Measurements from ENCODE around the gene RETREG2.
A peak's percentile ranks its signal among the peaks of the same experiment; 100 is the strongest.

RETREG2 gene

GRCh38 chr2:219169930-219170654 lies 8.0 kb upstream of the RETREG2 start, which contains the start of gene SLC23A3:
SLC23A3 (minus strand) TSS chr2:219170029; CDS start chr2:219169984, 45 bp downstream.
- DNase-seq: no peak

- peak in 18 of 58 donors; percentile 3 to 54 (median 16) for DNase-seq
Observed at GRCh38 chr2:219171231-219171651, 6.8 kb upstream of the RETREG2 start.

- DNase-seq: no peak
Observed at GRCh38 chr2:219172231-219173154, 5.6 kb upstream of the RETREG2 start.

GRCh38 chr2:219173176-219173575 lies 4.9 kb upstream of the RETREG2 start:
- no peak for DNase-seq

GRCh38 chr2:219174146-219174545 lies 3.9 kb upstream of the RETREG2 start:
- no peak for DNase-seq

- no peak for DNase-seq
Observed at GRCh38 chr2:219174801-219175200, 3.3 kb upstream of the RETREG2 start.

- DNase-seq: no peak
Observed at GRCh38 chr2:219175486-219175885, 2.6 kb upstream of the RETREG2 start.

GRCh38 chr2:219175928-219176817 lies 1.9 kb upstream of the RETREG2 start:
- DNase-seq: peak in 39 of 58 donors; percentile 18 to 83 (median 60)

- DNase-seq: peak in 56 of 58 donors; percentile 39 to 90 (median 78)
Observed at GRCh38 chr2:219176818-219177551, 1.1 kb upstream of the RETREG2 start, which contains the start of gene CNPPD1. CNPPD1 (minus strand) TSS chr2:219176925; CDS start chr2:219176828, 97 bp downstream.

GRCh38 chr2:219178377-219179175 lies 501 bp downstream of the RETREG2 start:
- peak in 30 of 58 donors; percentile 19 to 84 (median 59) for DNase-seq

GRCh38 chr2:219179601-219180465 lies 1.8 kb downstream of the RETREG2 start:
- no peak for DNase-seq

GRCh38 chr2:219180961-219181360 lies 2.9 kb downstream of the RETREG2 start:
- DNase-seq: no peak

GRCh38 chr2:219181531-219181930 lies 3.5 kb downstream of the RETREG2 start:
- DNase-seq: no peak

- no peak for DNase-seq
Observed at GRCh38 chr2:219182331-219183150, 4.5 kb downstream of the RETREG2 start.

GRCh38 chr2:219183151-219183772 lies 5.2 kb downstream of the RETREG2 start:
- DNase-seq: no peak

GRCh38 chr2:219184121-219184520 lies 6.0 kb downstream of the RETREG2 start:
- DNase-seq: no peak
